ENCODE data around the gene IRF5.

GRCh38 chr7:128940494-128941322, 3.0 kb downstream of the IRF5 start:
- TF ChIP-seq CEBPB (IDR thresholded peaks at IDR 0.05) (no peak), TCF12 (IDR thresholded peaks at IDR 0.05; ENCODE audit: low read depth) (no peak)
